ENCODE measurements around the gene TBC1D22A. TPM values are rescaled to one million over a fixed set of nuclear protein-coding genes. Genes with fewer than 3 reads are reported as not detected.
"Not testable (repeated sequence)": the region's sequence is repeated elsewhere in the genome, so short reads cannot be mapped to it uniquely, and the experiment has no call there.

The TBC1D22A gene
- polyA plus RNA-seq, 1 experiment: 24.2 TPM

- H3K27me3 ChIP-seq (ENCODE audit: control insufficient read depth, insufficient read depth, low read length): no peaks in the 10 kb centered on the region
- DNase-seq (ENCODE audit: low read depth): no peak
- TF ChIP-seq CTCF (IDR thresholded peaks at IDR 0.05; ENCODE audit: insufficient read depth, low read depth, low read length): peak; percentile 40
- no peaks in the 10 kb centered on the region; the same call in 1 of the 2 replicates for H3K36me3 ChIP-seq (ENCODE audit: control insufficient read depth, insufficient read depth, low read length)
- ChIA-PET POLR2A (no interaction called here), CTCF (interaction anchor here (0.7 to 1.2 kb wide), 2 partner anchors 24 to 370 kb away, joined by 3 read pairs; no protein-coding TSS in a partner anchor)
- H3K4me3 ChIP-seq (ENCODE audit: low read depth, low read length): no peak overlapping the region
Measured at GRCh38 chr22:47168900-47169800, 406.7 kb downstream of the TBC1D22A start.

- TF ChIP-seq CTCF (IDR thresholded peaks at IDR 0.05; ENCODE audit: insufficient read depth, low read depth, low read length): no peak
- Histone ChIP-seq H3K27me3 (ENCODE audit: control insufficient read depth, insufficient read depth, low read length) (no peaks in the 10 kb centered on the region), H3K36me3 (ENCODE audit: control insufficient read depth, insufficient read depth, low read length) (no peaks in the 10 kb centered on the region), H3K4me3 (ENCODE audit: low read depth, low read length) (no peak overlapping the region)
- ChIA-PET POLR2A (no interaction called here), CTCF (interaction anchor here (0.6 kb wide), 1 partner anchor 11 kb away, joined by 3 read pairs; no protein-coding TSS in a partner anchor)
- DNase-seq (ENCODE audit: low read depth): no peak
Measured at GRCh38 chr22:47169801-47170140, 407.3 kb downstream of the TBC1D22A start.

GRCh38 chr22:47170511-47171440 lies 408.3 kb downstream of the TBC1D22A start:
- H3K27me3 ChIP-seq (ENCODE audit: control insufficient read depth, insufficient read depth, low read length); H3K36me3 ChIP-seq (ENCODE audit: control insufficient read depth, insufficient read depth, low read length); POLR2A ChIA-PET; DNase-seq (ENCODE audit: low read depth); H3K4me3 ChIP-seq (ENCODE audit: low read depth, low read length): not testable (repeated sequence)
- CTCF ChIA-PET: interaction anchor here (0.6 to 1.2 kb wide), 3 partner anchors 10 to 367 kb away, joined by 3 read pairs; no protein-coding TSS in a partner anchor

- ChIA-PET CTCF (interaction anchor here (0.9 to 1.2 kb wide), 2 partner anchors 16 to 368 kb away, joined by 3 read pairs; no protein-coding TSS in a partner anchor), POLR2A (no interaction called here)
- TF ChIP-seq CTCF (IDR thresholded peaks at IDR 0.05; ENCODE audit: insufficient read depth, low read depth, low read length): no peak
- Histone ChIP-seq H3K4me3 (ENCODE audit: low read depth, low read length) (no peak overlapping the region), H3K36me3 (ENCODE audit: control insufficient read depth, insufficient read depth, low read length) (no peaks in the 10 kb centered on the region), H3K27me3 (ENCODE audit: control insufficient read depth, insufficient read depth, low read length) (no peaks in the 10 kb centered on the region)
- no peak for DNase-seq (ENCODE audit: low read depth)
Measured at GRCh38 chr22:47171441-47172221, 409.2 kb downstream of the TBC1D22A start.

- ChIA-PET CTCF (interaction anchor here (0.7 to 0.9 kb wide), 3 partner anchors 11 to 53 kb away, joined by 3 read pairs; no protein-coding TSS in a partner anchor), POLR2A (no interaction called here)
- no peak for TF ChIP-seq CTCF (IDR thresholded peaks at IDR 0.05; ENCODE audit: insufficient read depth, low read depth, low read length)
- H3K4me3 ChIP-seq (ENCODE audit: low read depth, low read length): no peak overlapping the region
- no peaks in the 10 kb centered on the region for H3K27me3 ChIP-seq (ENCODE audit: control insufficient read depth, insufficient read depth, low read length)
- no peaks in the 10 kb centered on the region for H3K36me3 ChIP-seq (ENCODE audit: control insufficient read depth, insufficient read depth, low read length)
- no peak for DNase-seq (ENCODE audit: low read depth)
Measured at GRCh38 chr22:47172771-47173534, 410.5 kb downstream of the TBC1D22A start.
